ENCODE results near the gene AP5M1.

- TF ChIP-seq CTCF (conservative IDR thresholded peaks at IDR 0.05; ENCODE audit: low read depth, low read length) (no peak), POLR2A (IDR thresholded peaks at IDR 0.05; ENCODE audit: low read depth, low read length) (no peak), USF2 (IDR thresholded peaks at IDR 0.05; ENCODE audit: low read depth, low read length) (no peak), MXI1 (IDR thresholded peaks at IDR 0.05; ENCODE audit: borderline replicate concordance, low read depth, low read length) (no peak), RFX5 (IDR thresholded peaks at IDR 0.05; ENCODE audit: low read depth, low read length) (no peak), SMC3 (IDR thresholded peaks at IDR 0.05; ENCODE audit: low read depth, low read length) (no peak)
Measured at GRCh38 chr14:57319636-57320192, 50.9 kb downstream of the AP5M1 start.
